Vagina (tissue), 2 donors: ENCODE results near the gene REN. TPM values are rescaled to one million over a fixed set of nuclear protein-coding genes. Genes with fewer than 3 reads are reported as not detected.
A peak's percentile ranks its signal among the peaks of the same experiment; 100 is the strongest.

Source experiments
- DNase-seq, 2 donors: peaks; one replicate each; pipeline ENCODE4 v3.0.0-alpha.2; 2017; ENCODE audit errors: extremely low spot score in 2 of 2
- H3K27ac ChIP-seq: fragments of 200-600 bp; sonication (generic); one replicate; pipeline ENCODE4 v1.5.1; 2019
- H3K27me3 ChIP-seq: fragments of 200-600 bp; sonication (generic); one replicate; pipeline ENCODE4 v1.5.1; 2019
- H3K36me3 ChIP-seq, 2 donors: fragments of 200-600 bp; sonication (generic); one replicate each; pipeline ENCODE4 v1.5.1; 2017 to 2019
- H3K4me1 ChIP-seq: fragments of 200-600 bp; sonication (generic); one replicate; pipeline ENCODE4 v1.5.1; 2019
- H3K4me3 ChIP-seq, 2 donors: fragments of 200-600 bp; sonication (generic); 1 replicate in 1 of 2; 2 replicates in 1 of 2; pipeline ENCODE4 v1.5.1; 2016 to 2019
- H3K9me3 ChIP-seq: fragments of 200-600 bp; sonication (generic); one replicate; pipeline ENCODE4 v1.5.1; 2019
- CTCF ChIP-seq, 3 experiments: fragments of 450-650 bp in 2 of 3; fragments of 200-600 bp in 1 of 3; sonication (generic) in 1 of 3; IDR thresholded peaks; one replicate each; pipeline ENCODE4 v1.5.1; 2017 to 2019; ENCODE audit warnings: antibody characterized with exemption in 3 of 3, mild to moderate bottlenecking in 2 of 3, moderate library complexity in 2 of 3
- POLR2A ChIP-seq, 2 donors: fragments of 450-650 bp; IDR thresholded peaks; one replicate each; pipeline ENCODE4 v1.6.1; 2017; ENCODE audit warnings: antibody characterized with exemption in 2 of 2, mild to moderate bottlenecking in 2 of 2, moderate library complexity in 2 of 2
- POLR2AphosphoS5 ChIP-seq, 2 donors: sonication (generic); formaldehyde crosslinking; IDR thresholded peaks; one replicate each; pipeline ENCODE4 v1.9.0; 2017; ENCODE audit warnings: antibody characterized with exemption in 2 of 2, mild to moderate bottlenecking in 2 of 2, low read depth in 1 of 2; ENCODE audit not compliant: insufficient read depth in 1 of 2
- intact Hi-C: fragments of 100-400 bp; cut with DNase I; formaldehyde crosslinking; loops from one replicate; pipeline ENCODE4 v1.15.1; 2023
- total RNA-seq: library from RNA; depleted of rRNA; stranded (reverse); fragments of >200 nt; gene quantifications from one replicate; pipeline ENCODE4 v1.2.3, GENCODE V29; 2016

REN gene
- total RNA-seq, 1 donor from 2014 or later = not detected

- no peak for TF ChIP-seq POLR2A (IDR thresholded peaks at IDR 0.05)
- TF ChIP-seq POLR2AphosphoS5 (IDR thresholded peaks at IDR 0.05; ENCODE audit: insufficient read depth in 1 of 2, low read depth in 1 of 2) = peak in 1 of 2 donors; percentile 53
- H3K4me1 ChIP-seq = peaks cover 55% of the 10 kb centered on the region
Observed at GRCh38 chr1:204130981-204131892, 34.9 kb downstream of the REN start.

GRCh38 chr1:204130178-204130577 lies 36.0 kb downstream of the REN start:
- H3K27ac ChIP-seq = peak overlapping the region; percentile 78
- intact Hi-C loops = no loop called here

More at GRCh38 chr1:204130981-204131892, 34.9 kb downstream of the REN start:
- H3K27ac ChIP-seq = peak overlapping the region; percentile 78
- DNase-seq = no peak
- no peak overlapping the region for H3K4me3 ChIP-seq
- H3K27me3 ChIP-seq = no peaks in the 10 kb centered on the region
- H3K36me3 ChIP-seq = peaks cover 0 to 20% of the 10 kb centered on the region in 2 donors
- intact Hi-C loops = no loop called here
- no peaks in the 10 kb centered on the region for H3K9me3 ChIP-seq

GRCh38 chr1:204128964-204129896 lies 36.9 kb downstream of the REN start:
- TF ChIP-seq POLR2A (IDR thresholded peaks at IDR 0.05) (no peak), POLR2AphosphoS5 (IDR thresholded peaks at IDR 0.05; ENCODE audit: insufficient read depth in 1 of 2, low read depth in 1 of 2) (peak in 1 of 2 donors; percentile 20), CTCF (IDR thresholded peaks at IDR 0.05) (peak; percentile 79 to 99 (median 93))
- no peaks in the 10 kb centered on the region for H3K9me3 ChIP-seq
- intact Hi-C loops = loop anchor here (2.0 kb wide), 1 partner anchor 258 kb away; no protein-coding TSS in a partner anchor
- H3K4me1 ChIP-seq = peaks cover 59% of the 10 kb centered on the region
- H3K27me3 ChIP-seq = no peaks in the 10 kb centered on the region
- peak overlapping the region; percentile 78 for H3K27ac ChIP-seq
- peaks cover 0 to 21% of the 10 kb centered on the region in 2 donors for H3K36me3 ChIP-seq
- no peak for DNase-seq
- H3K4me3 ChIP-seq = peak overlapping the region; percentile 35 to 43

More at GRCh38 chr1:204130178-204130577, 36.0 kb downstream of the REN start:
- no peaks in the 10 kb centered on the region for H3K27me3 ChIP-seq
- peaks cover 59% of the 10 kb centered on the region for H3K4me1 ChIP-seq
- TF ChIP-seq CTCF (IDR thresholded peaks at IDR 0.05) (no peak), POLR2AphosphoS5 (IDR thresholded peaks at IDR 0.05; ENCODE audit: insufficient read depth in 1 of 2, low read depth in 1 of 2) (no peak), POLR2A (IDR thresholded peaks at IDR 0.05) (no peak)
- no peaks in the 10 kb centered on the region for H3K9me3 ChIP-seq
- no peak overlapping the region for H3K4me3 ChIP-seq
- DNase-seq = no peak
- peaks cover 0 to 20% of the 10 kb centered on the region in 2 donors for H3K36me3 ChIP-seq

GRCh38 chr1:204128464-204128963 lies 37.6 kb downstream of the REN start:
- intact Hi-C loops = loop anchor here (2.0 kb wide), 1 partner anchor 258 kb away; no protein-coding TSS in a partner anchor
- no peaks in the 10 kb centered on the region for H3K9me3 ChIP-seq
- no peak for DNase-seq
- H3K27ac ChIP-seq = peak overlapping the region; percentile 78
- TF ChIP-seq CTCF (IDR thresholded peaks at IDR 0.05) (no peak), POLR2A (IDR thresholded peaks at IDR 0.05) (no peak), POLR2AphosphoS5 (IDR thresholded peaks at IDR 0.05; ENCODE audit: insufficient read depth in 1 of 2, low read depth in 1 of 2) (no peak)
- H3K4me3 ChIP-seq = no peak overlapping the region
- H3K27me3 ChIP-seq = no peaks in the 10 kb centered on the region
- peaks cover 59% of the 10 kb centered on the region for H3K4me1 ChIP-seq
- peaks cover 0 to 25% of the 10 kb centered on the region in 2 donors for H3K36me3 ChIP-seq
